Hindlimb muscle (tissue), 1 donor: ENCODE results near the gene SLC4A1. TPM values are rescaled to one million over a fixed set of nuclear protein-coding genes. Genes with fewer than 3 reads are reported as not detected.

Experiments used
- DNase-seq: peaks from one replicate; pipeline ENCODE4 v3.0.0-alpha.2; 2013
- polyA plus RNA-seq: library from polyadenylated mRNA; unstranded; fragments of 120-200 nt; gene quantifications from one replicate; pipeline ENCODE4 v1.2.1, GENCODE V29; 2013; ENCODE audit not compliant: insufficient read length

SLC4A1 gene
- polyA plus RNA-seq, 1 donor: 9.0 TPM

- no peak for DNase-seq
These were observed 64.0 kb downstream of the SLC4A1 start for GRCh38 chr17:44203731-44204440.

GRCh38 chr17:44202756-44203155 lies 65.2 kb downstream of the SLC4A1 start:
- DNase-seq: no peak

- DNase-seq: no peak
These were observed 67.3 kb downstream of the SLC4A1 start for GRCh38 chr17:44200478-44201155.

- peak; percentile 98 for DNase-seq
These were observed 68.1 kb downstream of the SLC4A1 start, which contains the start of gene ATXN7L3 for GRCh38 chr17:44199553-44200477. Gene ATXN7L3 (minus strand): TSS chr17:44199884. CDS start chr17:44198070, 1,814 bp downstream.

- peak; percentile 58 for DNase-seq
These were observed 69.0 kb downstream of the SLC4A1 start for GRCh38 chr17:44198721-44199552.

Other genes starting within 250 kb of the SLC4A1 start
- gene LSM12, start 201.5 kb downstream of the SLC4A1 start, polyA plus RNA-seq: 23.3 TPM
- gene G6PC3, start 197.4 kb downstream of the SLC4A1 start, polyA plus RNA-seq: 39.3 TPM
- gene HDAC5, start 144.5 kb downstream of the SLC4A1 start, polyA plus RNA-seq: 64.6 TPM
- gene HROB, start 126.2 kb downstream of the SLC4A1 start, polyA plus RNA-seq: 2.7 TPM
- gene ASB16, start 97.4 kb downstream of the SLC4A1 start, polyA plus RNA-seq: 26.9 TPM
- 58.1 TPM for gene TMUB2, start 81.2 kb downstream of the SLC4A1 start, polyA plus RNA-seq
- gene ATXN7L3, start 68.3 kb downstream of the SLC4A1 start, polyA plus RNA-seq: 59.5 TPM
- gene UBTF, start 48.5 kb downstream of the SLC4A1 start, polyA plus RNA-seq: 74.0 TPM
- 1.1 TPM for gene RUNDC3A, start 40.5 kb upstream of the SLC4A1 start, polyA plus RNA-seq
- 54.8 TPM for gene SLC25A39, start 56.7 kb upstream of the SLC4A1 start, polyA plus RNA-seq
- gene GRN, start 77.2 kb upstream of the SLC4A1 start, polyA plus RNA-seq: 277 TPM
- 166 TPM for gene FAM171A2, start 95.7 kb upstream of the SLC4A1 start, polyA plus RNA-seq
- 3.8 TPM for gene ITGA2B, start 121.5 kb upstream of the SLC4A1 start, polyA plus RNA-seq
- 34.8 TPM for gene GPATCH8, start 235.3 kb upstream of the SLC4A1 start, polyA plus RNA-seq